Measurements from ENCODE around the gene TMEM87B. TPM values are rescaled to one million over a fixed set of nuclear protein-coding genes. Genes with fewer than 3 reads are reported as not detected.

TMEM87B gene
- total and polyA plus RNA-seq, 9 donors: 7.1 to 23.8 (median 13.2) TPM

- Histone ChIP-seq H3K36me3 (no peaks in the 10 kb centered on the region), H3K4me1 (ENCODE audit: insufficient read depth) (no peaks in the 10 kb centered on the region), H3K4me3 (no peak overlapping the region), H3K9me3 (peaks cover 0 to 8% of the 10 kb centered on the region in 2 donors), H3K27me3 (no peaks in the 10 kb centered on the region), H3K27ac (no peak overlapping the region)
- no peak for TF ChIP-seq EP300 (IDR thresholded peaks at IDR 0.05)
- TF ChIP-seq POLR2A (IDR thresholded peaks at IDR 0.05): no peak
- no peak for TF ChIP-seq CTCF (IDR thresholded peaks at IDR 0.05)
- intact Hi-C loops (cut with DNase I): no loop called here
- WGBS, 3 donors: 81 to 87% (median 86%) methylated on average over 20 of the region's 20 CpGs
- no peak for DNase-seq
Observed at GRCh38 chr2:112140899-112141625, 86.0 kb downstream of the TMEM87B start.

- WGBS, 3 donors: 80 to 94% (median 81%) methylated on average over 7 of the region's 7 CpGs
- DNase-seq: no peak
- H3K9me3 ChIP-seq: peaks cover 0 to 8% of the 10 kb centered on the region in 2 donors
- intact Hi-C loops (cut with DNase I): no loop called here
- H3K27me3 ChIP-seq: no peaks in the 10 kb centered on the region
- no peak overlapping the region for H3K4me3 ChIP-seq
- TF ChIP-seq EP300 (IDR thresholded peaks at IDR 0.05) (no peak), CTCF (IDR thresholded peaks at IDR 0.05) (no peak), POLR2A (IDR thresholded peaks at IDR 0.05) (no peak)
- H3K36me3 ChIP-seq: no peaks in the 10 kb centered on the region
- H3K4me1 ChIP-seq (ENCODE audit: insufficient read depth): no peaks in the 10 kb centered on the region
- H3K27ac ChIP-seq: no peak overlapping the region
Observed at GRCh38 chr2:112141626-112142007, 86.5 kb downstream of the TMEM87B start.

GRCh38 chr2:112142525-112143078 lies 87.5 kb downstream of the TMEM87B start:
- Histone ChIP-seq H3K4me3 (no peak overlapping the region), H3K27ac (no peak overlapping the region), H3K36me3 (no peaks in the 10 kb centered on the region), H3K4me1 (ENCODE audit: insufficient read depth) (no peaks in the 10 kb centered on the region), H3K9me3 (peaks cover 0 to 5% of the 10 kb centered on the region in 2 donors), H3K27me3 (no peaks in the 10 kb centered on the region)
- no peak for TF ChIP-seq POLR2A (IDR thresholded peaks at IDR 0.05)
- no peak for TF ChIP-seq EP300 (IDR thresholded peaks at IDR 0.05)
- TF ChIP-seq CTCF (IDR thresholded peaks at IDR 0.05): no peak
- intact Hi-C loops (cut with DNase I): no loop called here
- no peak for DNase-seq
- WGBS, 3 donors: 86 to 91% (median 88%) methylated on average over 8 of the region's 8 CpGs

GRCh38 chr2:112143150-112143549 lies 88.1 kb downstream of the TMEM87B start:
- intact Hi-C loops (cut with DNase I): no loop called here
- no peak for DNase-seq
- Histone ChIP-seq H3K9me3 (no peaks in the 10 kb centered on the region), H3K36me3 (no peaks in the 10 kb centered on the region), H3K4me3 (no peak overlapping the region), H3K27me3 (no peaks in the 10 kb centered on the region), H3K4me1 (ENCODE audit: insufficient read depth) (no peaks in the 10 kb centered on the region), H3K27ac (no peak overlapping the region)
- TF ChIP-seq CTCF (IDR thresholded peaks at IDR 0.05) (no peak), EP300 (IDR thresholded peaks at IDR 0.05) (no peak), POLR2A (IDR thresholded peaks at IDR 0.05) (no peak)
- 88 to 92% (median 91%) methylated on average over 5 of the region's 5 CpGs for WGBS, 3 donors

All from ovary (tissue), 9 donors.